Activated CD4-positive, CD25-positive, alpha-beta regulatory T cell treated with anti-CD3 and anti-CD28 coated beads, Interleukin-2, amount 50 U/mL, for 16 hours (primary cell): ENCODE data around the gene SERPINB13.

Source experiments
- DNase-seq: peaks from one replicate; pipeline ENCODE4 v3.0.0-alpha.2; 2020; ENCODE audit warnings: low read depth, low spot score

The SERPINB13 gene

GRCh38 chr18:63648241-63648640 is 61.1 kb downstream of the SERPINB13 start:
- no peak for DNase-seq
